HUDEP-2 (cell line): ENCODE data around the gene CLCNKB.
"Not testable (repeated sequence)": the region's sequence is repeated elsewhere in the genome, so short reads cannot be mapped to it uniquely, and the experiment has no call there.

Experiments used
- DNase-seq, 76 experiments: peaks; one replicate each; lab custom pipeline; 2025; ENCODE audit not compliant: unreplicated experiment in 76 of 76; lab: John Stamatoyannopoulos, UW

Gene CLCNKB

DNA sequence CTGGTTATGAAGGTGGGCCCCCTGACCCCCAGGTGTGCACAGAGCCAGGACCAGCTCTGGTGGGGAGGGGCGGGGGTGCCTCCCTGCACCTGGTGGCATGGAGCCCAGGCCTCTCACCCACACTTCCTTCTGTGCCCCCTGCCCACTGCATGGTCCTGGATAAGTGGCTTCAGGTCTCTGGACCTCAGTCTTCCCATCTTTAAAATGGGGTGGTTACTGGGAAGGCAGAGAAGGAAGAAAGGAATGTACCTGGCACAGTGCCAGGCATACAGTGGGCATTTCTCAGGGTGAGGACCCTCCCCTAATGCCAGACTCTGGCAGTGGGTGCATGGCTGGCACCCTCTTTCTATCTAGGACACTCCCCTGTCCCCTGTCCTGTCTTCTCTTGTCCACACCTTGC lies 14.3 kb upstream of the CLCNKB start:
- no peak for DNase-seq

DNA sequence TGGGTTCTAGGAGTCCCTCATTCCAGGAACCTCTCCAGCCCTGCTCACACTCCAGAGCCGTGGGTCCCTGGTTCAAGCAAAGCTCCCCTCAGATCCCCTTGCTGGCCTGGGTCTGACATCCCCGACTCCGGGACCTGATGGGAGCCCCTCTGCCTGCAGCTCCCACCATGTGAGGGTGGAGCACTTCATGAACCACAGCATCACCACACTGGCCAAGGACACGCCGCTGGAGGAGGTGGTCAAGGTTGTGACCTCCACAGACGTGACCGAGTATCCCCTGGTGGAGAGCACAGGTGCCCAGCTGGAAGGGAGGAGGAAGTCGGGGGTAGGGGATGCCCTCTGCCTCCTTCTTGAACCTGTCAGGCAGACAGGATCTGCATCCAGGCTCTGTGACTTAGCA lies 12.0 kb upstream of the CLCNKB start:
- no peak for DNase-seq

DNA sequence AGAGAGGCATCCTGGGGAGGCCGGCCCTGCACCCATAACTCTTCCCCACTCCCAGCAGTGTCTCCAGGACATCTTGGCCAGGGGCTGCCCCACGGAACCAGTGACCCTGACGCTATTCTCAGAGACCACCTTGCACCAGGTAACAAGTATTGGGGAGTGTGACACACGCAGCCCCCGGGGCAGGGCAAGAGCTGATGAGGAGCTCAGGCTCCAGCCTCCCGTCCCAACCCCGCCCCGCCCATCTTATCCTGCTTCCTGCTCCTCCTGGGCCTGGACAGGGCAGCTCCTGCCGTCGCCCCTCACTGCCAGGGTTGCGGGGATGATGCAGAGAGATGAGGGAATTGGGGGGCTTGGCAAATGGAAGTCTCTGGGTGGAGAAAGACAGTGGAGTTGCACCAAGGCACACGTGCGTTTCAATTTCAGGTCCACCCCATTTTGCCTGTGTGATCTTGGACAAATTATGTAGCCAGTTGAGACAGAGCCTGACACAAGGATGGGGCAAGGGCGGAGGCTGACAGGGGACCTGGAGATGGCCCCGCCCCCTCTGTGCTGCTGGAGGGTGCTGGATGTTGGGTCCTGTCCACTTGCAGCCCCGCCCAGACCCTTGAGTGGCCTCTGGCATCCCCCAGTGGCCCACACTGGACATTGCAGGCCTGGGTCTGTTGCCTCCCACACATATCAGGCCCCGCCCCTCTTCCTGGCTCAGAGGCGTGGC lies 11.0 kb upstream of the CLCNKB start:
- DNase-seq: peak in 69 of 76 experiments; percentile 19 to 83 (median 61)

DNA sequence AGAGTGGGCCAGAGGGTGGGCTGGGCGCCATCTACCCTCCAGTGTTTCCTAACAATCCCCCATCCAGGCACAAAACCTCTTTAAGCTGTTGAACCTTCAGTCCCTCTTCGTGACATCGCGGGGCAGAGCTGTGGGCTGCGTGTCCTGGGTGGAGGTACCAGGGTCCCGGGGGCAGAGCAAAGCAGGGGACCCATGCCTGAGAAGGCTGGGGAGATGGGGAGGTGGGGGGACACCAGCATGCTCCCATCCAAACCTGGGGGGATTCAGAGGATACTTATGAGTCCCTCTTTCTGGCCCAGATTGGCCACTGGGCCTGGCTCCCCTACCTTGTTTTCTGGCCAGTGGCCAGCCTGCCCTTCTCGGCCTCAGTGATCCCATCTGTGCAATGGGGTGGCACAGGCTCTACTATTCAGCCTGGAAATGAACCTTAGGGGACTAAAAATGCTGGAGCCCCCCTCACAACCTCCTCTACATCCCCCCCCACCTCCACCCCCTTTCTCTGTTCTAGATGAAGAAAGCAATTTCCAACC lies 10.4 kb upstream of the CLCNKB start:
- DNase-seq: not testable (repeated sequence)

DNA sequence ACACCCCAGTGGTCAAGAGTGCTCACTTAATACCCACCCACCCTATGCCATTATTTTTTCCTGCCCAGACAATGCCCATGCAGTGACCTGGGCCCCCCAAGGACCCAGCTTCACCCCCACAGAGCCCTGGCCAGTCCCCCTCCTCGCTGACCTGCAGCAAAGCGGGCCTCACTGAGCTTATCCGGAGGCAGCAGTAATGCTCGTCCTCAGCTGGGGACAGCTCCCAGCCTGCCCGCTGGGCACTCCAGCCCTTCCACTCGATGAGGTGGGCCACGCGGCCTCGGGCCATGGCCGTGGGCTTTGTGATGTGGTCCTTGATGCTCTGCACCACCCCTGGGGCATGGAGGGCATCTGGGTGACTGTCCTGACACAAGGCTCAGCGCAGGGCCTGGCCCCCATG lies 7.1 kb upstream of the CLCNKB start:
- DNase-seq: not testable (repeated sequence)

DNA sequence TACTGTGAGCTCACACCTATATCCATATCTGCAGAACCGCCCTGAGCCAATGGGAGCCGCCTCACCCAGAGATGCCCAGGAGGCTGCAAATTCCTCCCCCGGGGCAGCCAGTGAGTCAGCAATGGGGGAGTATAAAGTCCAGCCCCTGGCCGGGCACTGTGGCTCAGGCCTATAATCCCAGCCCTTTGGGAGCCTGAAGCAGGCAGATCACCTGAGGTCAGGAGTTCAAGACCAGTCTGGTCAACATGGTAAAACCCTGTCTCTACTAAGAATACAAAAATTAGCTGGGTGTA lies 5.0 kb upstream of the CLCNKB start:
- no peak for DNase-seq

DNA sequence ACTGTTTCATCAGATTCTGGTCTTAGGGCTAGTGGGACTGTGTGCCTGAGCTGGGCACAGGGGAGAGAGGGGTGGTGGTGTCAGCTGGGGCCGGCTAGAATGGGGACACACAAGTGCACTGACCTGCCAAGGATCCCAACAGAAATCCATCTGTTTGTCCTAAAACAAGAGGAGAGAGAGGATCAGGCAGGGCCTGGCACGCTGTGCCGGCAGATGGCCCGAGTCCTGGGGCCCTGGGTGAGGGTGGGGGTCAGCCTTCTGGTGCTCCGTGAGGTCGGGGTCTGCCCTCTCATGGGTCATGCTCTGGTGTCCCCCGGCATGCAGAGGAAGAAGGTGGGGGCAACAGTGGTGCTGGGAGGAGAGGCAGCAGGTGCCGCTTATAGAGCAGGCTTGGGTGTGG lies 3.7 kb upstream of the CLCNKB start:
- DNase-seq: not testable (repeated sequence)

DNA sequence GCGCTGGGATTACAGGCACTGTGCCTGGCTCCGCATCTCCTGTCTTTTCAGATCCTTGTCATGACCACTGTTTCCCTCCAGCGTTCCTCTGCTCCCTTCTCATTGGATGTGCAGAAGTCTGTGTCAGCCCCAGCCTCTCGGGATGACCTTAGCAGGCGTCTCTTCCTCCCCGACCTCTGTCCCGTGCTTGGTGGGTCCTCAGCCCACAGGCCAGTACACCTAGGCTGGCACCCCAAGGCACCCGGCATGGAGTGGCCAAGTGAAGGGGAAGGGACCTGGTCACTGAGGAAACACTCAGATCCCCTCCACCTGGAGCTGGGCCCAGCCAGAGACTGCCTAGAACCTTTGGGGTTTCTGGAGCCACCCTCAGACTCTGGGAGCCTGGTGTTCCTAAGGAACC lies 2.4 kb upstream of the CLCNKB start:
- DNase-seq: no peak

DNA sequence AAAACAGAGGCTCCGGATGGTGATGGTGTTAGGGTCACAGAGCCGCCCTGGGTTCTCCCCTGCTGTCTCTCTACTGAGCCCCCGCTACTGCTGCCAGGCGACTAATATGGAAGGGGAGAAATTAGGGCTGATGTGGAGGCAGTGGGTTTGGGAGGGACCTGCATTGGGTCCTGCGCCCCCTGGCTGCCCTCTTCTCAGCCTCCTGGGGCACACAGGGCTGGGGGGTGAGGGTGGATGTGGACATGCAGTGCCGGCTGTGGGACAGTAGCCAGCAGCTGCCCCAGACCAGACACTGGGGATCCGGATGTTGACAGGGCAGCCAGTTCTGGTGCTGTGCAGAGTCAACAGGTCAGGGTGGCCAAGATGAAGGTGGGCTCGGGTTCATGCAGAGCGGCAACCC lies 1.5 kb upstream of the CLCNKB start:
- DNase-seq: no peak

DNA sequence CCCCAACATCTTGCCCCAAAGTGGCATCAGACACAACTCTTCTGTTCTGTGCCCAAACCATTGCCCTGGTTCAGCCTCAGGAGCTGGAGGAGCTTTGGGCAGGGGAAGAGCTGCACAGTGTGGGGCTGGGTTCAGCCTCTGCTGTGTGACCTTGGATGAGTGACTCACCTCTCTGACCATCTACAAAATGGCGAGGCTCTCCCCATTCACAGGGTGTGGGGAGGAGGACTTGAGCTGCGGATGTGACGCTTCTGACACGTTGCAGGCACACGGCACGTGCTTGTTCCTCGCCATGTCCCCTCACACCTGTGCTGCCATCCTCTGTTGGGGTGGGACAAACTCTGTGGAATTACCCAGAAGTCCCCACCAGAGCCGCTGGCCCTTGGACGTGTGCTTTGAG lies 928 bp upstream of the CLCNKB start:
- DNase-seq: not testable (repeated sequence)

DNA sequence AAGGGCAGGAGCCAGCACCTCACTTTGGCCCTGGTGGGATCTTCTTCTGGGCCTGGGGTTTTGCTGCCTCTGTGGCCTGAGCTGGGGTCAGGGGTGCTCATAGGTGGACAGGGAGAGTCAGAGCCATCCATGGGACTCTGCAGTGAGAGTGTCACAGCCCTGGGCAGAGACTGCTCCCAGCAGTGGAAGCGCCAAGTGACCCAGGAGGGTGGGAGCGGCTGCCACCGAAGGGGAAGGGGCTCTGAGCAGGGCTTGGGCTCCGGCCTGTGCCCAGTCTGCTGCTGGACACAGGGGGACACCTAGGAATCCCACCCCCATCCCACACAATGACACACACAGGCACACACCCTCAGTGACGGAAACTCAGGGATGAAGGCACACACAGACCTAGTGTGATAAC lies 368 bp downstream of the CLCNKB start:
- DNase-seq: no peak

DNA sequence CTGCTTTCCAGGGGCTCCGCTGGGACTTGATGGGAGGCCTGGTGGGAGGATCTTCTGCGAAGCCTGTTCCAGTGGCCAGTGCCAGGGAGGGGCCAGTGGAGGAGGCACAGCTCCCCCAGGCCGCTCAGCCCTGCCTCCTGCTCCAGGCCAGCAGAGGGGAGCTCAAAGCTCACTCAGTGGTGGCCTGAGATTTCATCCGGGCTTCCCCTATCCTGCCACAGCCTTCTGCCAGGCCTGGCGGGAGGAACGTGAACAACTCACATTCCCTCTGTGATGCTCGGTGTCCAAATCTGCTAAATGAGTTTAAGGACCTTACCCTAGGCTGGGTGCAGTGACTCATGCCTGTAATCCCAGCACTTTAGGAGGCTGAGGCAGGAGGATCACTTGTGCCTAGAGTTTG lies 3.3 kb downstream of the CLCNKB start:
- no peak for DNase-seq

DNA sequence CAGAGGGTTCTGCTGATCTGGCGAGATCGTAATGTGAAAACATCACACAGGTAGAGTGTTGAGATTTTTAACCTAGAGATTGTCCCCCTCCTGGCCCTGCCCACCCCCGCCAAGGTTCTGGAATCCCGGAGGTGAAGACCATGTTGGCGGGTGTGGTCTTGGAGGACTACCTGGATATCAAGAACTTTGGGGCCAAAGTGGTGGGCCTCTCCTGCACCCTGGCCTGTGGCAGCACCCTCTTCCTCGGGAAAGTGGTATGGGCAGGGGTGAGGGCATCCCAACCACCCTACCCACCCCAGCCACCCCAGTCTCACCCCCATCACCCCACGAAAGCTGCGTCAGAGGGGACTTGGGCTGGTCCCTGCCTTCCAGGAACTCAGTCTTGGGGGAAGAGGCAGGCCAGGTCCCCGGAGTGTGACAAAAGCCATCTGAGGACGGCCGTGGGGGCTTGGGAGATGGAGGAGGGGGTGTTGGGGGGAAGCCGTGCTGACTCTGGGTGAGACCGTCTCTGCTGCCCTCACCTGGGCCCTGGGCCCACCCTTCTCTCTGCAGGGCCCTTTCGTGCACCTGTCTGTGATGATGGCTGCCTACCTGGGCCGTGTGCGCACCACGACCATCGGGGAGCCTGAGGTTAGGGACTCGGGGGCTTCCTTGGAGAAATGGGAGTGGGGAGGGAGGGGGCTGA lies 4.4 kb downstream of the CLCNKB start:
- DNase-seq: no peak

DNA sequence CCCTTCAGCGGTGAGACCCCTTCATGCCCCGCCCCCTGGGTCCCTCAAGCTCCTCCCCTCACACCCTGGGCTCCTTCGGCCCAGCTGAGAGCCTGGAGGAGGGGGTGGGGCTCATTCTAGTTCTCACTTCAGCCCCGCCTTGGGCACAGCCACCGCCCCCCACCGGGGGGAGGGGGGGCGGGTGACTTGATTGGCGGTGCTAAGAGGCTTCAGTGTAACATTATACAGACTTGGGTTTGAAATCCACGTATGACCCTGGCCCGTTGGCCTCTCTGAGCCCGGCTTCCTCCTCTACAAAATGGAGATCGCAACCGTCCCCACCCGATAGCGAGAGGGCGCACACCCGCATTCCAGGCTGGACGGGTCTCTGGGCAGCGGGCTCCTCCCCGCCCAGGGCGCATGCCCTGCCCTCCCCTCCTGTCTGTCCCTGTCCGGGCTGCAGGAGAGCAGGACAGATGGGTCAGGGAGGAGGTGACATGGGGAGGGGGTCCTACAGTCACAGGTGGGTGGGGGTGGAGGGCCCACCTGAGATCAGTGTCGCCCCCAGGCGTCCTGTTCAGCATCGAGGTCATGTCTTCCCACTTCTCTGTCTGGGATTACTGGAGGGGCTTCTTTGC lies 5.1 kb downstream of the CLCNKB start:
- peak in 53 of 76 experiments; percentile 7 to 66 (median 32) for DNase-seq

DNA sequence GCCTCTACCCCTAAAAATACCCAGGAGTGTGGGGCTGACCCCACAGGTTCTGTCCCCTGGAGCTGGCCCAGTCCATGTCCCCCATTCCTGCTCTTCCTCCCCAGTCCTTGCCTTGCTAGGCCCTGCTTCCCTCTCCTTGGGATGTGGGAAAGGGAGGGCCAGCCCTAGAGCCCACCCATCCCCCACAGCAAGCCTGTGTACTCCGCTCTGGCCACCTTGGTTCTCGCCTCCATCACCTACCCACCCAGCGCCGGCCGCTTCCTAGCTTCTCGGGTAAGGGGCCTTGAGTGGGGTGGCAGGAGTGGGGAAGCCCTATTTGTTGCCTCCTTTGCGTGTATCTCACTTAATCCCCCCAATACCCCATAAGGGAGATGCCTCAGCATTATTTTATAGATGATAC lies 6.7 kb downstream of the CLCNKB start:
- DNase-seq: no peak

DNA sequence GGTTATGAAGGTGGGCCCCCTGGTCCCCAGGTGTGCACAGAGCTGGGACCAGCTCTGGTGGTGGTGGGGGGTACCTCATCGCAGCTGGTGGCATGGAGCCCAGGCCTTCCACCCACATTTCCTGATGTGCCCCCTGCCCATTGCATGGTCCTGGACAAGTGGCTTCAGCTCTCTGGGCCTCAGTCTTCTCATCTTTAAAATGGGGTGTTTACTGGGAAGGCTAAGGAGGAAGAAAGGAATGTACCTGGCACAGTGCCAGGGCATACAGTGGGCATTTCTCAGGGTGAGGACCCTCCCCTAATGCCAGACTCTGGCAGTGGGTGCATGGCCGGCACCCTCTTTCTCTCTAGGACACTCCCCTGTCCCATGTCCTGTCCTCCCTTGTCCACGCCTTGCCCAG lies 7.5 kb downstream of the CLCNKB start:
- no peak for DNase-seq

DNA sequence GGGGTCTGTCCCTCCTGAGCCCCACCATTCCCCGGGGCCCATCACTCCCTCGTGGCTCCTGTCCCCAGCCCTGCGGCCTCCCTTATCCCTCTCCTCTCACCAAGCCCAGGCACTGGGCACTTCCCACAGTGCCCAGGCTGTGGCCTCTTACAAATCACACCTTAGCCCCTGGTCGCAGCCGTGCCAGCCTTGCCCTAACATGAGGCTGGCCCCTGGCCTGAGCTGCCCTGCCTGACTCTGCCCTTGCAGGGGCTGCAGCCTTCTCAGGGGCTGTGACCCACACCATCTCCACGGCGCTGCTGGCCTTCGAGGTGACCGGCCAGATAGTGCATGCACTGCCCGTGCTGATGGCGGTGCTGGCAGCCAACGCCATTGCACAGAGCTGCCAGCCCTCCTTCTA lies 8.4 kb downstream of the CLCNKB start:
- not testable (repeated sequence) for DNase-seq

DNA sequence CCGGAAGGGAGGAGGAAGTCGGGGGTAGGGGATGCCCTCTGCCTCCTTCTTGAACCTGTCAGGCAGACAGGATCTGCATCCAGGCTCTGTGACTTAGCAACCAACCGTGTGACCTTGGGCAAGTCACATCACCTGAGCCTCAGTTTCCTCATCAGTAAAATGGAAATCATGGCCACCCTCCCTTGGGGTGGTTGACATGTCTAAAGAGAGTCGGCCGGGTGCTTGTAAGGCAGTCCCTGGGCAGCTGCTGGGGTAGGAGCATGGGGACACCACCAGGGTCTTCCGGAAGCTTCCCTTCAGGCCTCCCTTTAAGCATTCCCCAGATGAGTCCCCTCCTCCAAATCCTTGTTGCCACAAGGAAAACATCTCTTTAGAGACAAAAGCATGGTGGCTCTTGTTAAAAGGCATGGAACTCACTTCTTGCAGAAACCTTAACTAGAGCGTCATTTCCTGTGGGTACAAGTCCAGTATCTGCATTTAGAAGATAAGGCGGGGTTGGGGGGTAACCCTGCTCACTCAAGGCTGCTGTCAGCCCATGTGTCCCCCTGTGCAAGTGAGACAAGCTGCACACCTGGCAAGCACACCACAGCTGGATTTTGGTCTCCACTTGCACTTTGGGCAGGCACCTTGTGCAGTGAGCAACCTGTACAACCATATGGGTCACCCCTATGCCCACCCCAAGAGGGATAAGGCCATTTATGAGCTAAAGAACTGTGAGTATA lies 10.4 kb downstream of the CLCNKB start:
- peak in 49 of 76 experiments; percentile 10 to 71 (median 37) for DNase-seq

DNA sequence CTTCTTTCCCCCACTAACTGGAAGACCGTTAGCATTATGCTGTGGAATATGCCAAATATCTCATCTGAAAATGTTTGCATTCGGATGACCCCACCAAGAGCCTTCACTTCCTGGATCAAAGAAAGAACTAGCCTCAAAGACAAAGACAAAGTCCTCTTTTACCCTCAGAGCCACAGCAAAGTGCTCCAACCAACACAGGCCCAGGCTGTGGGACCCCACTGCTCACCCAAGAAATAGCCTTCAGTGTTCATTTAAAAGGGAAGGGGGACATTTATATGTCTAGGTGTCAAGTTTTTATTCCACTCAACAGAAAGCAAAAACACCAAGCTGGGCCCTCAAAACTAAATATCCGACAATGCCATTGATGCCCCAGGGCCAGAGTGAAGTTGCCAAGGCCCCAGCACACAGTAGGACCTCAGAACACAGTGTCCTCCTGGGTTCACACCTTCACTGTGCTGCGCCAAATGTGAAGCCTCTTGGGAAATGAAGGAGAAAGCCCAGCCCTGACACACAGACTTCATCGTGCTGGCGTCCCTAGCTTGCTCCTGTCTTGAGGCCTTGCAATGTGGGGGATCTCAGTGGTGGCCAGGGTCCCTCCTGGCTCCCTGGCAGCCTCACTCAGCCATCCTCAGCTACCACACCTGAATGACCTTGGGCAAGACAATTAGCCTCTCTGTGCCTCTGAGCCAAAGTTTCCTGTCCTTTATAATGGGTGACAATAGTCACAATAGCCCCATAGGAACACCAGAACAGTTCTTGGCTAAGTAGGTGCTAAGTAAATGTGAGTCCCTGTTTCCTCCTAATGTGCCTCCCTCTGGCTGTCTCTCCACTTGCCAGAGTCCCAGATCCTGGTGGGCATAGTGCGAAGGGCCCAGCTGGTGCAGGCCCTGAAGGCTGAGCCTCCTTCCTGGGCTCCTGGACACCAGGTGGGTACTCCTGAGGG lies 11.3 kb downstream of the CLCNKB start:
- DNase-seq: no peak
